Measurements from ENCODE around the gene PIP4K2C. TPM values are rescaled to one million over a fixed set of nuclear protein-coding genes. Genes with fewer than 3 reads are reported as not detected.

PIP4K2C gene
- total and polyA plus RNA-seq, 10 of the 15 experiments (the other 5 are each of a cell fraction or from before 2014, with no cell fraction given): 4.8 to 25.1 (median 14.9) TPM

GRCh38 chr12:57590864-57591781 lies at the start of gene PIP4K2C (continued):
- TF ChIP-seq, protein P1, sequence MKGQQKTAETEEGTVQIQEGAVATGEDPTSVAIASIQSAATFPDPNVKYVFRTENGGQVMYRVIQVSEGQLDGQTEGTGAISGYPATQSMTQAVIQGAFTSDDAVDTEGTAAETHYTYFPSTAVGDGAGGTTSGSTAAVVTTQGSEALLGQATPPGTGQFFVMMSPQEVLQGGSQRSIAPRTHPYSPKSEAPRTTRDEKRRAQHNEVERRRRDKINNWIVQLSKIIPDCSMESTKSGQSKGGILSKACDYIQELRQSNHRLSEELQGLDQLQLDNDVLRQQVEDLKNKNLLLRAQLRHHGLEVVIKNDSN (IDR thresholded peaks at IDR 0.05; ENCODE audit: borderline replicate concordance, extremely low read length, insufficient read depth, low read depth, low read length): peak; percentile 97
- TF ChIP-seq CHD4 (IDR thresholded peaks at IDR 0.05): no peak
- no peak for TF ChIP-seq IKZF2 (IDR thresholded peaks at IDR 0.05)
- TF ChIP-seq, protein P2, sequence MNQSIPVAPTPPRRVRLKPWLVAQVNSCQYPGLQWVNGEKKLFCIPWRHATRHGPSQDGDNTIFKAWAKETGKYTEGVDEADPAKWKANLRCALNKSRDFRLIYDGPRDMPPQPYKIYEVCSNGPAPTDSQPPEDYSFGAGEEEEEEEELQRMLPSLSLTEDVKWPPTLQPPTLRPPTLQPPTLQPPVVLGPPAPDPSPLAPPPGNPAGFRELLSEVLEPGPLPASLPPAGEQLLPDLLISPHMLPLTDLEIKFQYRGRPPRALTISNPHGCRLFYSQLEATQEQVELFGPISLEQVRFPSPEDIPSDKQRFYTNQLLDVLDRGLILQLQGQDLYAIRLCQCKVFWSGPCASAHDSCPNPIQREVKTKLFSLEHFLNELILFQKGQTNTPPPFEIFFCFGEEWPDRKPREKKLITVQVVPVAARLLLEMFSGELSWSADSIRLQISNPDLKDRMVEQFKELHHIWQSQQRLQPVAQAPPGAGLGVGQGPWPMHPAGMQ (IDR thresholded peaks at IDR 0.05; ENCODE audit: borderline replicate concordance): no peak
- TF ChIP-seq BACH1 (IDR thresholded peaks at IDR 0.05; ENCODE audit: borderline replicate concordance): peak; percentile 57; the same call in 1 of the 2 replicates
- TF ChIP-seq RAD51 (IDR thresholded peaks at IDR 0.05): peak; percentile 97
- TF ChIP-seq EP300 (IDR thresholded peaks at IDR 0.05; ENCODE audit: borderline replicate concordance in 1 of 2, control insufficient read depth in 1 of 2, low read depth in 2 of 2, low read length in 2 of 2): no peak
- TF ChIP-seq POLR2AphosphoS5 (IDR thresholded peaks at IDR 0.05; ENCODE audit: low read length): peak; percentile 88
- peak; percentile 80 for TF ChIP-seq YY1 (IDR thresholded peaks at IDR 0.05; ENCODE audit: low read depth, low read length)
- TF ChIP-seq TBL1XR1 (IDR thresholded peaks at IDR 0.05; ENCODE audit: low read depth, low read length): peak; percentile 32; the same call in 1 of the 2 replicates
- peak; percentile 44; the same call in 1 of the 2 replicates for TF ChIP-seq CHD2 (IDR thresholded peaks at IDR 0.05; ENCODE audit: borderline replicate concordance, low read depth, low read length)
- peak; percentile 54; the same call in 1 of the 2 replicates for TF ChIP-seq NR2F1 (conservative IDR thresholded peaks at IDR 0.05)
- 0 out of 2 replicates have a peak, but pooled peaks have one; percentile 40 for TF ChIP-seq SMARCA5 (IDR thresholded peaks at IDR 0.05)
- peak; percentile 94 for TF ChIP-seq NKRF (conservative IDR thresholded peaks at IDR 0.05)
- TF ChIP-seq KLF5 (IDR thresholded peaks at IDR 0.05; ENCODE audit: partially characterized antibody): peak; percentile 44
- peak; percentile 61; the same call in 1 of the 2 replicates for TF ChIP-seq PML (IDR thresholded peaks at IDR 0.05; ENCODE audit: low read length)
- no peak for TF ChIP-seq MYB (IDR thresholded peaks at IDR 0.05; ENCODE audit: borderline replicate concordance, low read depth, low read length)
- TF ChIP-seq, protein P3, sequence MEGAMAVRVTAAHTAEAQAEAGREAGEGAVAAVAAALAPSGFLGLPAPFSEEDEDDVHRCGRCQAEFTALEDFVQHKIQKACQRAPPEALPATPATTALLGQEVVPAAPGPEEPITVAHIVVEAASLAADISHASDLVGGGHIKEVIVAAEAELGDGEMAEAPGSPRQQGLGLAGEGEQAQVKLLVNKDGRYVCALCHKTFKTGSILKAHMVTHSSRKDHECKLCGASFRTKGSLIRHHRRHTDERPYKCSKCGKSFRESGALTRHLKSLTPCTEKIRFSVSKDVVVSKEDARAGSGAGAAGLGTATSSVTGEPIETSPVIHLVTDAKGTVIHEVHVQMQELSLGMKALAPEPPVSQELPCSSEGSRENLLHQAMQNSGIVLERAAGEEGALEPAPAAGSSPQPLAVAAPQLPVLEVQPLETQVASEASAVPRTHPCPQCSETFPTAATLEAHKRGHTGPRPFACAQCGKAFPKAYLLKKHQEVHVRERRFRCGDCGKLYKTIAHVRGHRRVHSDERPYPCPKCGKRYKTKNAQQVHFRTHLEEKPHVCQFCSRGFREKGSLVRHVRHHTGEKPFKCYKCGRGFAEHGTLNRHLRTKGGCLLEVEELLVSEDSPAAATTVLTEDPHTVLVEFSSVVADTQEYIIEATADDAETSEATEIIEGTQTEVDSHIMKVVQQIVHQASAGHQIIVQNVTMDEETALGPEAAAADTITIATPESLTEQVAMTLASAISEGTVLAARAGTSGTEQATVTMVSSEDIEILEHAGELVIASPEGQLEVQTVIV (IDR thresholded peaks at IDR 0.05; ENCODE audit: borderline replicate concordance, partially characterized antibody): peak; percentile 57
- TF ChIP-seq CREM (IDR thresholded peaks at IDR 0.05; ENCODE audit: low read depth): peak; percentile 28; the same call in 1 of the 2 replicates
- TF ChIP-seq IKZF1 (conservative IDR thresholded peaks at IDR 0.05): peak; percentile 65
- no peak for TF ChIP-seq CBX3 (IDR thresholded peaks at IDR 0.05; ENCODE audit: borderline replicate concordance, low read depth)
- TF ChIP-seq GATAD2B (conservative IDR thresholded peaks at IDR 0.05; ENCODE audit: low read depth): peak; percentile 96
- TF ChIP-seq NFYB (IDR thresholded peaks at IDR 0.05; ENCODE audit: insufficient read depth, low read depth, low read length): peak; percentile 46; the same call in 1 of the 2 replicates
